SK-N-SH (cell line): ENCODE data around the gene ALPL. TPM values are rescaled to one million over a fixed set of nuclear protein-coding genes. Genes with fewer than 3 reads are reported as not detected.

Source experiments
- CTCF ChIA-PET: fragments of 300-600, 350-600 bp; formaldehyde crosslinking; extraction: SDS; loops from one replicate; lab custom pipeline; 2021; lab: Yijun Ruan, JAX
- POLR2A ChIA-PET: fragments of 350-600 bp; sonication (Branson Sonifier 250); formaldehyde crosslinking; extraction: SDS; loops from one replicate; lab custom pipeline; 2020; ENCODE audit warnings: antibody characterized with exemption, inconsistent platforms; lab: Yijun Ruan, JAX
- DNase-seq: peaks from one replicate; pipeline ENCODE4 v3.0.0; 2012
- H2AFZ ChIP-seq: fragments of 200-600 bp; sonication (generic); 2 replicates; pipeline ENCODE4 v1.8.1; 2016; ENCODE audit warnings: antibody characterized with exemption, mild to moderate bottlenecking, low read depth
- H3F3A ChIP-seq: fragments of 200-600 bp; sonication (generic); replicated peaks from 2 replicates; pipeline ENCODE3; 2016; ENCODE audit warnings: antibody characterized with exemption, mild to moderate bottlenecking; ENCODE audit not compliant: insufficient read depth
- H3K27ac ChIP-seq, 2 experiments: fragments of 200-500 bp in 1 of 2; fragments of 200-600 bp in 1 of 2; sonication (Bioruptor generic) in 1 of 2; sonication (generic), shearing (Covaris generic) in 1 of 2; 2 replicates each; pipeline versions ENCODE4 v1.5.1 to v1.6.1; 2014 to 2016; ENCODE audit warnings: low read depth in 2 of 2, inconsistent platforms in 1 of 2, low read length in 1 of 2, mild to moderate bottlenecking in 1 of 2, mixed read lengths in 1 of 2
- H3K27me3 ChIP-seq: fragments of 200-600 bp; sonication (generic), shearing (Covaris generic); 2 replicates; pipeline ENCODE4 v1.6.1; 2016; ENCODE audit warnings: mixed run types; ENCODE audit not compliant: insufficient read depth
- H3K36me3 ChIP-seq, 2 experiments: fragments of 200-500 bp in 1 of 2; fragments of 200-600 bp in 1 of 2; sonication (Bioruptor generic) in 1 of 2; sonication (generic) in 1 of 2; replicated peaks in 1 of 2; 2 replicates each; pipeline versions ENCODE3 to v1.5.1; 2014 to 2016; ENCODE audit warnings: low read length in 1 of 2, mild to moderate bottlenecking in 1 of 2; ENCODE audit not compliant: insufficient read depth in 2 of 2, control insufficient read depth in 1 of 2
- H3K4me1 ChIP-seq, 2 experiments: fragments of 200-500 bp in 1 of 2; fragments of 200-600 bp in 1 of 2; sonication (Bioruptor generic) in 1 of 2; sonication (generic), shearing (Covaris generic) in 1 of 2; 2 replicates each; pipeline versions ENCODE4 v1.5.1 to v1.6.1; 2014 to 2016; ENCODE audit warnings: low read depth in 1 of 2, low read length in 1 of 2, mixed run types in 1 of 2; ENCODE audit not compliant: insufficient read depth in 2 of 2, control insufficient read depth in 1 of 2
- H3K4me2 ChIP-seq: fragments of 200-600 bp; sonication (generic), shearing (Covaris generic); 2 replicates; pipeline ENCODE4 v1.6.1; 2017; ENCODE audit warnings: mixed run types
- H3K4me3 ChIP-seq, 2 experiments: fragments of 200-500 bp in 1 of 2; fragments of 200-600 bp in 1 of 2; sonication (Bioruptor generic) in 1 of 2; sonication (generic), shearing (Covaris generic) in 1 of 2; 2 replicates each; pipeline versions ENCODE4 v1.5.1 to v1.8.1; 2014 to 2016; ENCODE audit warnings: low read depth in 2 of 2, inconsistent platforms in 1 of 2, low read length in 1 of 2, mild to moderate bottlenecking in 1 of 2, mixed read lengths in 1 of 2, moderate library complexity in 1 of 2
- H3K79me2 ChIP-seq: fragments of 200-600 bp; sonication (generic); 2 replicates; pipeline ENCODE4 v1.8.1; 2017; ENCODE audit warnings: mild to moderate bottlenecking; ENCODE audit not compliant: insufficient read depth
- H3K9ac ChIP-seq: fragments of 200-600 bp; sonication (generic); 2 replicates; pipeline ENCODE4 v1.6.1; 2017; ENCODE audit warnings: mixed run types
- H3K9me2 ChIP-seq: fragments of 200-600 bp; sonication (generic); 2 replicates; pipeline ENCODE4 v1.6.1; 2017; ENCODE audit warnings: mixed run types
- H3K9me3 ChIP-seq: fragments of 200-600 bp; sonication (generic); 2 replicates; pipeline ENCODE4 v1.6.1; 2017; ENCODE audit warnings: mixed run types, mild to moderate bottlenecking, moderate library complexity
- H4K20me1 ChIP-seq: fragments of 200-600 bp; sonication (generic); 2 replicates; pipeline ENCODE4 v1.6.1; 2017; ENCODE audit warnings: mild to moderate bottlenecking, mixed run types; ENCODE audit not compliant: insufficient read depth
- FOSL2 ChIP-seq: IDR thresholded peaks from 2 replicates; pipeline ENCODE4 v1.4.0; 2012; ENCODE audit warnings: low read depth, mild to moderate bottlenecking, moderate library complexity, borderline replicate concordance
- FOXM1 ChIP-seq: IDR thresholded peaks from 2 replicates; pipeline ENCODE4 v1.4.0; 2012; ENCODE audit warnings: low read depth, mild to moderate bottlenecking
- GABPA ChIP-seq: IDR thresholded peaks from 2 replicates; pipeline ENCODE4 v1.4.0; 2012; ENCODE audit warnings: low read depth, mild to moderate bottlenecking
- MEF2A ChIP-seq: IDR thresholded peaks from 2 replicates; pipeline ENCODE4 v1.4.0; 2012; ENCODE audit warnings: low read depth, borderline replicate concordance
- NFIC ChIP-seq: IDR thresholded peaks from 2 replicates; pipeline ENCODE4 v1.4.0; 2012; ENCODE audit warnings: borderline replicate concordance
- NRF1 ChIP-seq: IDR thresholded peaks from 2 replicates; pipeline ENCODE4 v1.6.1; 2012; ENCODE audit warnings: low read depth, mild to moderate bottlenecking, low read length
- POLR2AphosphoS5 ChIP-seq: IDR thresholded peaks from 2 replicates; pipeline ENCODE4 v1.6.1; 2012; ENCODE audit warnings: low read depth, low read length
- SMC3 ChIP-seq: IDR thresholded peaks from 2 replicates; pipeline ENCODE4 v1.6.1; 2012; ENCODE audit warnings: low read depth, low read length, improper control_type of control experiment
- TCF12 ChIP-seq: IDR thresholded peaks from 2 replicates; pipeline ENCODE4 v1.4.0; 2012
- YY1 ChIP-seq: IDR thresholded peaks from 2 replicates; pipeline ENCODE4 v1.4.0; 2012; ENCODE audit warnings: low read depth, mild to moderate bottlenecking
- WGBS: methylation state at CpG from one replicate; pipeline ENCODE4 v1.1.6; 2017; ENCODE audit warnings: low lambda C conversion rate; 5-methylcytosine and 5-hydroxymethylcytosine counted together
- polyA plus RNA-seq, 3 experiments: library from polyadenylated mRNA; depleted of rRNA; stranded (reverse); fragments of >200 nt; gene quantifications; 2 replicates each; pipeline ENCODE4 v1.2.3, GENCODE V29; 2012
- TF ChIP-seq, protein P1 (sequence below): IDR thresholded peaks from 2 replicates; pipeline ENCODE4 v1.4.0; 2012; ENCODE audit warnings: low read depth
- TF ChIP-seq, protein P2 (sequence below): fragments of 150-350 bp; IDR thresholded peaks from 2 replicates; pipeline ENCODE4 v1.6.1; 2016; ENCODE audit warnings: mild to moderate bottlenecking, low read depth, low read length

The ALPL gene
- polyA plus RNA-seq, 1 of the 3 experiments (the other 2 are of a cell fraction) = 0.69 TPM

DNA sequence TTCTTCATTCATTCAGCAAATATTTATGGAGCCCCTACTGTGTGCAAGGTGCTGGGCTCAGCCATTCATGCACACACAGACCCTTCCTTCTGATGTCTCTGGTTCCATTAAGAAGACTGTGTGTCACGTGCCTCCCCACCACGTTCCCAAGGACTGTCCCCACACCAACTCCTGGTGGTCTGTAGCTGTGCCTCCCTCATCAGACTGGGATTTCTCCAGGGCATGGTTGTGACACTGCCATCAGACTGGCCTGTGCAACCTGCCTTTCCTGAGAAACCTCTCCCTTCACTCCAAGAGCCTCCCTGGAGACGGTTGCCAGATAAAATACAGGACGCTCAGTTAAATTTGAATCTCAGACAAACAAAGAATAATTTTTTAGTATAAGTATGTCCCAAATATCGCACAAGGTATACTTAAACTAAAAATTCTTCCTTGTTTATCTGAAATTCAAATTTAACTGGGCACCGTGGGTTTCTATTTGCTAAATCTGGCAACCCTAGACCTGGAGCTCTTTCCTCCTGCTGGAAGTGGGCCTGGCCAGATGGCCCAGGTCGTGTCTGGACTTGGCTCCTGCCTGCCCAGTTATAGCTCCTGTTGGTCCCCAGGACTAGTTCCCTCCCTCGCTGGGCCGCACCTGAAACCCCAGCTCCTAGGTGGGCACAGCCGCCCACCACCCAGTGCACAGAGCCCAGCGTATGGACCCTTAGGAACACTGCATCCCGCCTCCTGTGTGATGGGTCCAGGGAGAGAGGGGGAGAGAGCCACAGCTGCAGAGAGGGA lies 83.1 kb downstream of the ALPL start:
- ChIA-PET CTCF (interaction anchor here (1.2 to 7.0 kb wide), 3 partner anchors 219 to 397 kb away, joined by 4 to 52 read pairs (median 5); no protein-coding TSS in a partner anchor), POLR2A (no interaction called here)
- Histone ChIP-seq H3K79me2 (no peaks in the 10 kb centered on the region), H3K4me1 (peaks cover 0 to 22% of the 10 kb centered on the region in 2 experiments; a peak in 2 of 4 replicates), H3K9me2 (no peaks in the 10 kb centered on the region), H3K9ac (no peak overlapping the region), H3K4me3 (no peak overlapping the region), H3F3A (no peaks in the 10 kb centered on the region), H3K27ac (no peak overlapping the region), H3K4me2 (no peak overlapping the region), H4K20me1 (no peaks in the 10 kb centered on the region), H3K27me3 (no peaks in the 10 kb centered on the region), H3K36me3 (no peaks in the 10 kb centered on the region), H2AFZ (no peak overlapping the region), H3K9me3 (no peaks in the 10 kb centered on the region)
- no peak for TF ChIP-seq MEF2A
- no peak for TF ChIP-seq GABPA
- no peak for TF ChIP-seq FOXM1
- TF ChIP-seq TCF12 = no peak
- TF ChIP-seq POLR2AphosphoS5 = no peak
- TF ChIP-seq NRF1 = no peak
- TF ChIP-seq, protein P1, sequence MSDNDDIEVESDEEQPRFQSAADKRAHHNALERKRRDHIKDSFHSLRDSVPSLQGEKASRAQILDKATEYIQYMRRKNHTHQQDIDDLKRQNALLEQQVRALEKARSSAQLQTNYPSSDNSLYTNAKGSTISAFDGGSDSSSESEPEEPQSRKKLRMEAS = no peak
- 67% methylated on average over 12 of the region's 12 CpGs for WGBS
- no peak for DNase-seq

DNA sequence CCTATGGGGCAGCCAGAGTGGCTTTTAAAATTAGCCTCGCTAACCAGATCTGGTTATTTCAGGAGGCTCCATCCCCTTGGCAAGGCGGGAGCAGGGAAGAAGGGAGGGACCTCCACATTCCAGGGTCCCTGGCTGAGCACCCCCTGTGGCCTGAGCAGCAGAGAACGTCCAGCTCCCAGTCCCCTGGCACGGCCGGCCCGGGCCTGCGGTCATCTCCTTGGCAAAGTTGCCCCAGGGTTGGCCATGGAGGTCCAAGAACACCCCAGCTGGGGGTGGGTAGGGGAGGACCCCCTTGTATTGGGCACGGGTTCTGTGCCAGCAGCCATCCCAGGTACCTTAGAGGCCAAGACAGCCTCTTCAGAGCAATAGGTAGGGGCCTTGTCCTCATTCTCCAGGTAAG lies 84.0 kb downstream of the ALPL start:
- Histone ChIP-seq H3K4me1 (peaks cover 0 to 20% of the 10 kb centered on the region in 2 experiments; a peak in 2 of 4 replicates), H3K27ac (no peak overlapping the region), H3F3A (no peaks in the 10 kb centered on the region), H3K79me2 (no peaks in the 10 kb centered on the region), H2AFZ (no peak overlapping the region), H4K20me1 (no peaks in the 10 kb centered on the region), H3K9me3 (no peaks in the 10 kb centered on the region), H3K4me3 (no peak overlapping the region), H3K27me3 (no peaks in the 10 kb centered on the region), H3K36me3 (no peaks in the 10 kb centered on the region), H3K9ac (no peak overlapping the region), H3K4me2 (no peak overlapping the region), H3K9me2 (no peaks in the 10 kb centered on the region)
- no peak for DNase-seq
- 64% methylated on average over 2 of the region's 8 CpGs for WGBS
- TF ChIP-seq SMC3 = no peak
- TF ChIP-seq FOSL2 = no peak
- TF ChIP-seq NFIC = no peak
- no peak for TF ChIP-seq YY1
- TF ChIP-seq, protein P2, sequence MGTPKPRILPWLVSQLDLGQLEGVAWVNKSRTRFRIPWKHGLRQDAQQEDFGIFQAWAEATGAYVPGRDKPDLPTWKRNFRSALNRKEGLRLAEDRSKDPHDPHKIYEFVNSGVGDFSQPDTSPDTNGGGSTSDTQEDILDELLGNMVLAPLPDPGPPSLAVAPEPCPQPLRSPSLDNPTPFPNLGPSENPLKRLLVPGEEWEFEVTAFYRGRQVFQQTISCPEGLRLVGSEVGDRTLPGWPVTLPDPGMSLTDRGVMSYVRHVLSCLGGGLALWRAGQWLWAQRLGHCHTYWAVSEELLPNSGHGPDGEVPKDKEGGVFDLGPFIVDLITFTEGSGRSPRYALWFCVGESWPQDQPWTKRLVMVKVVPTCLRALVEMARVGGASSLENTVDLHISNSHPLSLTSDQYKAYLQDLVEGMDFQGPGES = no peak
- CTCF ChIA-PET = interaction anchor here (1.3 to 7.0 kb wide), 5 partner anchors 13 to 375 kb away, joined by 3 to 52 read pairs (median 5); no protein-coding TSS in a partner anchor
- POLR2A ChIA-PET = no interaction called here
